Neuronal stem cell (in vitro differentiated cells): ENCODE measurements around the gene UBAC2.

ENCODE experiments used
- DNase-seq: peaks from one replicate; pipeline ENCODE4 v3.0.0-alpha.2; 2013; ENCODE audit warnings: low spot score
- H2AFZ ChIP-seq: one replicate; pipeline ENCODE4 v1.6.1; 2013; ENCODE audit warnings: mild to moderate bottlenecking, low read length, inconsistent platforms
- H2AK5ac ChIP-seq: 2 replicates; pipeline ENCODE4 v1.6.1; 2013; ENCODE audit warnings: low read depth, mild to moderate bottlenecking, inconsistent platforms, low read length, moderate library complexity, mixed read lengths
- H2BK120ac ChIP-seq: 2 replicates; pipeline ENCODE4 v1.6.1; 2013; ENCODE audit warnings: low read depth, mild to moderate bottlenecking, inconsistent platforms, low read length, moderate library complexity, mixed read lengths
- H2BK12ac ChIP-seq: one replicate; pipeline ENCODE4 v1.6.1; 2013; ENCODE audit warnings: low read length, inconsistent platforms
- H2BK15ac ChIP-seq: 2 replicates; pipeline ENCODE4 v1.6.1; 2013; ENCODE audit warnings: mild to moderate bottlenecking, low read length, inconsistent platforms, mixed read lengths
- H2BK5ac ChIP-seq: one replicate; pipeline ENCODE4 v1.6.1; 2013; ENCODE audit warnings: inconsistent platforms, mild to moderate bottlenecking, low read length, moderate library complexity
- H3K14ac ChIP-seq: one replicate; pipeline ENCODE4 v1.6.1; 2013; ENCODE audit warnings: low read length, inconsistent platforms
- H3K18ac ChIP-seq: 2 replicates; pipeline ENCODE4 v1.6.1; 2013; ENCODE audit warnings: low read length, inconsistent platforms
- H3K23ac ChIP-seq: 2 replicates; pipeline ENCODE4 v1.6.1; 2013; ENCODE audit warnings: low read depth, mild to moderate bottlenecking, mixed read lengths, low read length, inconsistent platforms; ENCODE audit not compliant: poor library complexity
- H3K27ac ChIP-seq: replicated peaks from 3 replicates; pipeline ENCODE4 v1.5.1; 2013; ENCODE audit warnings: low read length, inconsistent platforms
- H3K27me3 ChIP-seq, 3 experiments: 2 replicates each; pipeline ENCODE4 v1.6.1; 2013; ENCODE audit warnings: low read length in 3 of 3, mild to moderate bottlenecking in 2 of 3, inconsistent platforms in 1 of 3, low read depth in 1 of 3, mixed read lengths in 1 of 3, moderate library complexity in 1 of 3; ENCODE audit not compliant: control insufficient read depth in 3 of 3, insufficient read depth in 3 of 3
- H3K36me3 ChIP-seq, 2 donors: replicated peaks in 1 of 2; 2 replicates each; pipeline ENCODE4 v1.6.1; 2013; ENCODE audit warnings: low read length in 2 of 2; ENCODE audit not compliant: control insufficient read depth in 2 of 2, insufficient read depth in 2 of 2
- H3K4ac ChIP-seq: 2 replicates; pipeline ENCODE4 v1.6.1; 2013; ENCODE audit warnings: inconsistent platforms, mild to moderate bottlenecking, low read length, moderate library complexity
- H3K4me1 ChIP-seq, 2 donors: 1 replicate in 1 of 2; 2 replicates in 1 of 2; pipeline ENCODE4 v1.6.1; 2013; ENCODE audit warnings: low read length in 2 of 2, low read depth in 1 of 2; ENCODE audit not compliant: control insufficient read depth in 2 of 2, insufficient read depth in 1 of 2
- H3K4me2 ChIP-seq: one replicate; pipeline ENCODE4 v1.6.1; 2013; ENCODE audit warnings: mild to moderate bottlenecking, low read length, inconsistent platforms; ENCODE audit not compliant: insufficient read depth, poor library complexity, severe bottlenecking
- H3K4me3 ChIP-seq, 2 donors: 2 replicates each; pipeline ENCODE4 v1.5.1; 2013; ENCODE audit warnings: low read length in 2 of 2, mild to moderate bottlenecking in 2 of 2, inconsistent platforms in 1 of 2, moderate library complexity in 1 of 2
- H3K79me1 ChIP-seq: one replicate; pipeline ENCODE4 v1.6.1; 2013; ENCODE audit warnings: low read depth, mild to moderate bottlenecking, inconsistent platforms, low read length, moderate library complexity
- H3K9ac ChIP-seq: one replicate; pipeline ENCODE4 v1.6.1; 2013; ENCODE audit warnings: mild to moderate bottlenecking, low read depth, low read length, inconsistent platforms; ENCODE audit not compliant: poor library complexity
- H3K9me3 ChIP-seq, 2 donors: replicated peaks in 1 of 2; 2 replicates each; pipeline versions ENCODE3 to v1.6.1; 2013; ENCODE audit warnings: low read length in 2 of 2, mild to moderate bottlenecking in 2 of 2, inconsistent platforms in 1 of 2, low read depth in 1 of 2, mixed read lengths in 1 of 2, moderate library complexity in 1 of 2; ENCODE audit not compliant: control insufficient read depth in 2 of 2, insufficient read depth in 1 of 2
- H4K8ac ChIP-seq: one replicate; pipeline ENCODE4 v1.6.1; 2013; ENCODE audit warnings: low read depth, mild to moderate bottlenecking, inconsistent platforms, low read length, moderate library complexity
- H4K91ac ChIP-seq: one replicate; pipeline ENCODE4 v1.6.1; 2013; ENCODE audit warnings: low read length, low read depth, mild to moderate bottlenecking, inconsistent platforms; ENCODE audit not compliant: poor library complexity
- WGBS, 2 donors: extraction: QIAGEN DNeasy Blood & Tissue Kit; methylation state at CpG; one replicate each; pipeline ENCODE4 v1.1.7; 2013; ENCODE audit warnings: missing lambda C conversion rate in 2 of 2, mixed read lengths in 1 of 2; ENCODE audit not compliant: insufficient read length in 2 of 2, insufficient replicate concordance in 1 of 2; ENCODE audit errors: extremely low coverage in 2 of 2; 5-methylcytosine and 5-hydroxymethylcytosine counted together

UBAC2 gene

DNA sequence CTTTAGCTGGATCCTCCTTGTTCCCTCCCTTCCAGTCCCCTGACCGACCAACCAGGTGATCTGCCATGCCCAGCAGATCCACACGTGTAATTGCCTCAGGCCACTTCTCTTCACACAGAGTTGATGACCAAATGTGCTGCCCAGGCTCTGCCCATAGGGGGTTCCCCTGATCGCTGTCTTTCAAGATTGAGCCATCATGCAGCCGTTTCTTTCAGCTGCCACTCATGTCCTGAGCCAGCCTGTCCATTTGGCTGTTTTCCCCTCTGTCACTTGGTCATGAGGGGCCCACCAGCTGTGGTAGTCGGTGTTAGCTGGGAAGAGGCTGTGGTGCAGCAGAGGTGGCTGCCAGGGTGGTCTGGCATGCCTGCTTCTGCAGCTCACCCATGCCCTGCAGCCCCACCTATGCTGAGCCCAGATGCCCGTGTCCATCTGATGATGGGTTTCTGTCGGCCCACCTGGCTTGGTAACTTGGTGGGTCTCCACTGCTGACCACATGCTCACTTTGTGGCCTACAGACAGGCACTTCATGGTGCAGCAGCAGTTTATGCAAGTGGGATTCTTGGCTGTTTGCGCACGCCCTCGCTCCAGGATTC lies 142.2 kb downstream of the UBAC2 start:
- Histone ChIP-seq H2BK120ac (no peak overlapping the region), H3K36me3 (peaks cover 18 to 65% of the 10 kb centered on the region in 2 donors), H2BK5ac (no peak overlapping the region), H3K14ac (no peak overlapping the region), H2AFZ (no peak overlapping the region), H3K9me3 (no peaks in the 10 kb centered on the region), H3K23ac (peak overlapping the region; percentile 17), H3K4me1 (no peaks in the 10 kb centered on the region), H3K4ac (no peak overlapping the region), H2BK12ac (no peak overlapping the region), H4K8ac (no peak overlapping the region), H3K27me3 (no peaks in the 10 kb centered on the region), H2AK5ac (no peak overlapping the region), H3K18ac (peak overlapping the region; percentile 46), H3K4me3 (peak overlapping the region in 1 of 2 donors; percentile 22), H3K4me2 (no peak overlapping the region), H3K79me1 (no peaks in the 10 kb centered on the region), H2BK15ac (no peak overlapping the region), H3K9ac (peak overlapping the region; percentile 27), H3K27ac (no peak overlapping the region), H4K91ac (no peak overlapping the region)
- WGBS, 2 donors = no CpG with 5 or more reads among the region's 10 CpGs
- no peak for DNase-seq

GRCh38 chr13:99344610-99345208 lies 144.1 kb downstream of the UBAC2 start:
- no peak overlapping the region for H3K18ac ChIP-seq
- H3K4me1 ChIP-seq = no peaks in the 10 kb centered on the region
- no peak overlapping the region for H3K23ac ChIP-seq
- H3K4ac ChIP-seq = no peak overlapping the region
- no peak overlapping the region for H2BK5ac ChIP-seq
- no peak overlapping the region for H3K14ac ChIP-seq
- H2BK12ac ChIP-seq = no peak overlapping the region
- no peak overlapping the region for H4K8ac ChIP-seq
- no peaks in the 10 kb centered on the region for H3K79me1 ChIP-seq
- H2AK5ac ChIP-seq = no peak overlapping the region
- WGBS, 2 donors = no CpG with 5 or more reads among the region's 6 CpGs
- H3K4me2 ChIP-seq = no peak overlapping the region
- H3K9ac ChIP-seq = no peak overlapping the region
- H3K27me3 ChIP-seq = no peaks in the 10 kb centered on the region
- H4K91ac ChIP-seq = no peak overlapping the region
- H3K36me3 ChIP-seq = peaks cover 20 to 81% of the 10 kb centered on the region in 2 donors
- H3K27ac ChIP-seq = no peak overlapping the region
- H3K4me3 ChIP-seq = no peak overlapping the region
- no peak for DNase-seq
- H3K9me3 ChIP-seq = no peaks in the 10 kb centered on the region
- no peak overlapping the region for H2BK15ac ChIP-seq
- H2BK120ac ChIP-seq = no peak overlapping the region
- no peak overlapping the region for H2AFZ ChIP-seq

GRCh38 chr13:99345345-99345744 lies 144.7 kb downstream of the UBAC2 start:
- Histone ChIP-seq H3K27me3 (no peaks in the 10 kb centered on the region), H4K8ac (no peak overlapping the region), H3K4me3 (no peak overlapping the region), H3K36me3 (peaks cover 20 to 79% of the 10 kb centered on the region in 2 donors), H3K27ac (no peak overlapping the region), H4K91ac (no peak overlapping the region), H2BK5ac (no peak overlapping the region), H2BK15ac (no peak overlapping the region), H3K23ac (no peak overlapping the region), H2BK120ac (no peak overlapping the region), H2AK5ac (no peak overlapping the region), H3K9ac (no peak overlapping the region), H3K4me1 (no peaks in the 10 kb centered on the region), H2BK12ac (no peak overlapping the region), H3K9me3 (no peaks in the 10 kb centered on the region), H3K79me1 (no peaks in the 10 kb centered on the region), H2AFZ (no peak overlapping the region), H3K14ac (no peak overlapping the region), H3K4me2 (no peak overlapping the region), H3K18ac (no peak overlapping the region), H3K4ac (no peak overlapping the region)
- DNase-seq = no peak
- no CpG with 5 or more reads among the region's 5 CpGs for WGBS, 2 donors

DNA sequence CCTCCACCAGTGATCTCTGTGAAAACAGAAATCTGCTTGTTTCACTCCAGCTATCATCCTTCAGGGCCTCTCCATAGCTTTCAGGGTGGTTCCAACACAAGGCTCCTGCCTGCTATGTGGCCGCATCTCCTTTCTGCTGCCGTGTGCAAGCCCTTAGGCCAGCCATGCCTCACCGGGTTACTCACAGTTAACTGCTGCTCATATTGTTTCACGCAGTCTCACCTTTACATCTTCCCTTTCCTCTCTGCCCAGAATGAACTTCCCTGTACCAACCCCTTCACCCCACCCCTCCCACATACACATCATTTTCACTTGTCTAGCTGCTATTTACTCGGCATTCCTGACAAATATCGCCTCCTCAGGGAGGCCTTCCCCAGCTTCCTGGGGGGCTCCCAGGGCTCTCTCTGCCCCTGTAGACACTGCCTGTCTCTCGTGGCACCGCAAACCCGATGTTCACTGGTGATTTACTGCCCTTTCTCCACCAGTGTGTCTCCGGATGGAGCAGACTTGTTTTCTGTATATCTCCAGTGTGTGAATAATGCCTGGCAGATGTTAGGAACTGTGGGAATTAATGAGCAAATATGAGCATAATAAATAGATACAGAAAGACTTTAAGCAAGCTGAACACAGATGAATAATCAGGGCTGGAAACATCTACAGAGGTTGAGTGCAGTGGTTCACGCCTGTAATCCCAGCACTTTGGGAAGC lies 145.8 kb downstream of the UBAC2 start:
- no peaks in the 10 kb centered on the region for H3K9me3 ChIP-seq
- no peak overlapping the region for H3K27ac ChIP-seq
- no peaks in the 10 kb centered on the region for H3K27me3 ChIP-seq
- no peak overlapping the region for H3K4me2 ChIP-seq
- no peak overlapping the region for H2BK5ac ChIP-seq
- peaks cover 15 to 73% of the 10 kb centered on the region in 2 donors for H3K36me3 ChIP-seq
- H4K91ac ChIP-seq = no peak overlapping the region
- no peak overlapping the region for H4K8ac ChIP-seq
- no peak overlapping the region for H3K23ac ChIP-seq
- no peak overlapping the region for H2AFZ ChIP-seq
- no peak overlapping the region for H3K4ac ChIP-seq
- no peak overlapping the region for H3K18ac ChIP-seq
- no peak overlapping the region for H3K4me3 ChIP-seq
- no peak overlapping the region for H2BK15ac ChIP-seq
- no peak overlapping the region for H3K9ac ChIP-seq
- WGBS, 2 donors = no CpG with 5 or more reads among the region's 11 CpGs
- H2BK12ac ChIP-seq = no peak overlapping the region
- no peaks in the 10 kb centered on the region for H3K4me1 ChIP-seq
- H2AK5ac ChIP-seq = no peak overlapping the region
- no peak overlapping the region for H3K14ac ChIP-seq
- no peaks in the 10 kb centered on the region for H3K79me1 ChIP-seq
- no peak for DNase-seq
- H2BK120ac ChIP-seq = no peak overlapping the region
